GM19351 (cell line): ENCODE results near the gene SBNO2.
"Not testable (repeated sequence)": the region's sequence is repeated elsewhere in the genome, so short reads cannot be mapped to it uniquely, and the experiment has no call there.

Source experiments
- ATAC-seq: cut with Tn5 transposase; IDR thresholded peaks from one replicate; pipeline ENCODE4 v1.9.1; 2021; ENCODE audit warnings: mild to moderate bottlenecking, moderate library complexity; ENCODE audit not compliant: unreplicated experiment

Gene SBNO2

GRCh38 chr19:1122021-1122971, 51.8 kb downstream of the SBNO2 start:
- ATAC-seq: no peak

DNA sequence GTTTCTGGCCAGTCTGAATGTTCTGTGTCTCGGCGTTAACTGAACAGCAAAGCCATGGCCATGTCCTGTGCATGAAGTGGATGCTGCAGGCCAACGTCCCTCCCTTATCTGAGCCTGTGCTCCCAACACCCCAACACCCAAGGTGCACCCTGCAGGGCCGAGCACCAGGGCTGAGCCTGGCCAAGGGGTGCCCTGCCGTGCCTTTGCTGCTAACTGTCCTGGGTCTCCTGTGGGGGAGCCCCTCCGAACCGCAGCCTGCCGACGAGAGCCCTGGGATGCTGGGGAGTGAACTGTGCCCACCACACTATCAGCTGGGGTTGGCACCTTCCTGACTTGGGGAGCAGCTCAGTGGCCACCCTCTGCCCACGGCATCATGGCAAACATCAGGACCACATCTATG, 52.7 kb downstream of the SBNO2 start:
- ATAC-seq: no peak

DNA sequence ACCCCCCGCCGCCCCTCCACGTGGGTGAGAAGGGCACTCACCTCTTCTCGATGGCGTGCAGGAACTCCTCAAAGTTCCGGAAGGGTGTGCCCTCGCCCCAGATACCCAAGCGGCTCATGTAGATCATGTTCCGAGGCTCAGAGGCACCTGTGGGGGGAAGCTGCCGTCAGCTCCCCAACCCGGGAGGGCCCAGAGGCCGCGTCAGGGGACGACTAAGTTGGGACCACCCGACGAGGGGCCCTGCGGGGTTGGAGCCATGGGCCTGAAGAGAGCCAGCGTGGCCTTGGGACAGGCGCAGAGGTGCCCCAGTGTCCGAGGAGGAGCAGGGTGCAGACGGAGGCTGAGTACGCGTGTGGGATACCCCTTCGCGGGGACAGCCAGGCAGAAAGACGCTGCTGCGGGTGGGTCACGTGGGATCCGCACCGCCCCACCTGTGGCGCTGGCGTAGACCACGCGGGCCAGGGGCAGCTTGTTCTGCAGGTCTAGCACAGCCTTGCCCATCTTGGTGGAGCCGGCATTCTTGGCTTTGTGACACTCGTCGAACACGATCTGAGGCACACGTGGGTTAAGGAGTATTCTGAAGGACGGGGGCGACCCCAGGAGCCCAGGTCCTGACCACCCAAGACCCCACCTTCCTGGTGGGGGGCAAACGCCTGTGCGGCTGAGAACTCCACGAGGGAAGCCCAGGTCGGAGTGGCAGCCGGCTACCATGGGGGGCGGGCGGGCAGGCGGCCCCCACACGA, 54.4 kb downstream of the SBNO2 start:
- no peak for ATAC-seq

DNA sequence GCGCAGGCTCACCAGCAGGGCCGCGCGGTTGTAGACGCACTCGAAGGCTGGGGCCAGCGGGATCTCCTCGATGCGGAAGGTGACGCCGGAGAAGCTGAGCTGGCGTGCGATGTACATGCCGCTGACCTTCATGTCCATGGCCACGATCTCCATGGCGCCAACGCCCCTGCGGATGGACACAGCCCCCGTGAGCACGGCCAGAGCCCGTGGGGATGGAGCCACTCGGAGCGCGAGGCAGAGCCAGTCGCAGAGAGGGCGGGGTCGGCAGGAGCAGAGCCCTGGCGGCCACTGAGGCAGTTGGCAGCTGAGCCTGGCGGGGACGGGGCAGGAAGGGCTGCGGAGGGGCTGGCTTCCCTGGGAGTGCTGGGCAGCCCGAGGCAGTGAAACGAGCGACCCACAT, 55.1 kb downstream of the SBNO2 start:
- no peak for ATAC-seq

DNA sequence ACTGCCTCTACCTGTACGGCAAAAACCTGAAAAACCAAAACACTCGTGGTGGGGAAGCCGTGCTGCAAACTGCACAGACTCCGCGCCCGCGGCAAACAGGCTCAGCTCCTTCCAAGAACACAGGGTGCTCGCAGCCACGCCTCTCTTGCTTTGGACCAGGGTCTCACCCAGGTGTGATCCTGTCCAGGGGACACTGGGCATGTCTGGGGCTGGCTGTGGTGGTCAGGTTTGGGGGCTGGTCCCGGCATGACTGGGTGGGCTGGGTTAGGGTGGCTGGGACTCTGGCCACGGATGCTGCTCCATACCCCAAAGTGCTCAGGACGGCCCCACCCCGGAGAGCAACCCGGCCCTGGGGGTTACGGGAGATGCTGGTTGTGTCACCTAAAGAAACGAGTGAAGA, 56.4 kb downstream of the SBNO2 start:
- no peak for ATAC-seq

DNA sequence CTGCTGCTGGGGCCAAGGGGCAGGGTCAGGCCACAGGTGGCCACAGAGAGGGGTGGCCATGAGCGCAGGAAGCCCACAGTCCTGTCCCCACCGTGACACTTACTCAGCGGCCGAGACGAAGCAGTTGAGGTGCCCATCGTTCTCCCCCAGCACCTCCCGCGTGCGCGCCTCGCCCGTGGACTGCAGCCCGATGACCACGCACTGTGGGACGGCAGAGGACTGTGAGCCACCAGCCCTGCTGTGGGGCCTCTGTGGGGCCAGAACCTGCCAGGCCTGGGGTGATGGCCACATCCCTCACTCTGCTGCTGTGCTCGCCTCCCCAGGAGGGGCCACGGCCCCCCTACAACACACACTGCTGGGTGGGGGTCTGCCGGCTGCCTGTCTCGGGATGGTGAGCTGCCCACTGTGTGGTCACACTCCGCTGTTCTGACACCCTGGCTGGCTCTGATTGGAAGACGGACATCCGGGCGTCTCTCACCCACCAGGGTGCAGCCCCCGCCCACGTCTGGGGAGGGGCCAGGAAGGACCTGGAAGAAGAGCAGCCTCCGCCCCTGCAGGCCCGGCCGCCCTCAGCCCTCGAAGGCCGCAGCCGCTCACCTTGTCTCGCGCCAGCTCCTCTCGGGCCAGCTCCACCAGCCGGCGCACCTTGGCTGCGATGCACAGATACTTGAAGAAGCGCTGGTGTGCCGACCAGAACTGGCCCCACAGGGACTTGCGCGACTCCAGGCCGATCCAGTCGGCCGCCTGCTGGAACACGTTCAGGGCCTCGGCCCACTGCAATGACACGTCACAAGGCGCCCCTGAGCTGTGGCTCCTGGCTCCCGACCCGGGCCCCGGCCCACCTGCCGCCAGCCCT, 57.1 kb downstream of the SBNO2 start:
- no peak for ATAC-seq

DNA sequence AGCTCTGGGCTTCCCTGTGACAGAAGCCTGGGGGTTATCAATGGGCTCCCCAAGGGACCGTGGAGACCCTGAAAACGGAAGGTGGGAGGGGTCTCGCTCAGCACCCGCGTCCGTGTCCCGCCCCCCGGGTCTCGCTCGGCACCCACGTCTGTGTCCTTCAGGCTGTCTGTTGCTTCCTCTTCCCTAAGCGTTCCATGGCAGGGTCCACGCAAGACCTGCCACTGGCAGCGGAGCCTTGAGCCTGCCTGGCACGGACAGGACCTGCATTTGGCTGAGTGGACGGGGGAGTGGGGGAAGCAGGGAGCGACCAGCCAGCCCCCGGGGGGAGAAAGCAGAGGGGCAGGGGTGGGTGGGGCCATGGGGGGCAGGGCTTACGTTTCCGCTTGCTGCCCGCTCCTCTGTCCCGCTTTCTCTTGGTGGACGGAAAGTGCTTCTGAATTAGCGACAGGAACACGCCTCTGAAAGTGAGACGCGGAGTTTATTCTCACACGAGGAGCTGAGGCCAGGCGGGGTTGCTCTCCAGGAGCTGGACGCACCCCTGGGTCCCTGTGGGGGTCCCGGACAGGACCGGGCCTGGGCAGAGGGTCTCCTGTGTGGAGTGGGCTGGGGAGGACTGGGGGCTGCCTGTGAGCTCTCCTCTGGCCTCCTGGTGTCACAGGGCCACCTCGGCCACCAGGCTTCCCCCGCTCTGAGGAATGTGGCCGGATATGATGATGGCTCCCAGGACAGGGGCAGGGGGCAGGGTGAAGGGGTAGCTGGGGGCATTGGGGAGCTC, 58.2 kb downstream of the SBNO2 start:
- ATAC-seq: no peak

DNA sequence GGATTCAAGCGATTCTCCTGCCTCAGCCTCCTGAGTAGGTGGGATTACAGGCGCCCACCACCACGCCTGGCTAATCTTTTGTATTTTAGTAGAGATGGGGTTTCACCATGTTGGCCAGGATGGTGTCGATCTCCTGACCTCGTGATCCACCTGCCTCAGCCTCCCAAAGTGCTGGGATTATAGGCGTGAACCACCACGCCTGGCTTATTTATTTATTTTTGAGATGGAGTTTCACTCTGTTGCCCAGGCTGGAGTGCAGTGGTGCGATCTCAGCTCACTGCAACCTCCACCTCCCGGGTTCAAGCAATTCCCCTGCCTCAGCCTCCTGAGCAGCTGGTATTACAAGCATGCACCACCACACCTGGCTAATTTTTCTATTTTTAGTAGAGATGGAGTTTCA, 59.3 kb downstream of the SBNO2 start:
- not testable (repeated sequence) for ATAC-seq

GRCh38 chr19:1113986-1114483, 60.0 kb downstream of the SBNO2 start:
- ATAC-seq: no peak

DNA sequence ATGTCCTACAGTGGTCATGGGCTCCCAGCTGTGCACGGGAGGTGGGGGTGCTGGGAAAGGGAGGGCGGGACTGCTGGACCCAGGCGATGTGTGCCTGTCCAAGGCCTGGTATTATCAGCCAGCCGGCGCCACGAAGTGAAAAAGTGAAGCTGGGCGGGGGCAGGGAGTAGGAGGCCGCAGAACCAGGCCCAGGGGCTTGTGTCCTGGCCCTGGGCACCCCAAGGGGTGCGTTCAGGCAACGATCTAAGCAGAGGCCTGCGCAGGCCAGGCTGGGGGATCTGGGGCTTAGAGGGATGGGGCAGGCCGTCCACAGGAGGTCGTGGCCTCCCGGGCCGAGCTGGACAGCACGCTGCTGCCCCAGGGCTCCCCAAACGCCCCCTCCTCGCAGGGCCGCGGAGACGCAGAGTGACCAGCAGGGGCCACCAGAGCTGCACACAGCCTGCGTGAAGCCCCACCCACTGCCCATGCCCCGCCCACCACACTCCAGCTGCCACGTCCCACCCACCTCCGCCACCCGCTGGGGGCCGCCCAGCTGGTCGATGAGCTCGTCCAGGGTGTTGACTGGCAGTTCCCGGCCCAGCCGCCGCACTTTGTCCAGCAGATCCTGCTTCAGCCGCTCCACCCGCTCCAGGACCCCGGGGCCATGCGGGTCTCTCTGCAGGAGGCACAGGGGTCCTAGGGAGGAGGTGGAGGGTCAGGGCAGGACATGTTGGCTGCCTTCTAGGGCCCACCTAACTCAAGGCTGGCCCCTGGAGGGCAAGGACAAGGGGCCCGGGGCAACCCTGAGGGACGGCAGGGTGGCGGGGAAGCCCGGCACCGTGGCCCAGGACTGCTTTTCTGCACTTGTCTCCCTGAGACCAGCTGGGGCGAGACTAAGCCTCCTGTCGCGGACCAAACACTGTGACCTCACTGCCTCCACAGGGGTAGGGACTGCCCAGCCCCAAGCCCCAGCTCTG, 60.8 kb downstream of the SBNO2 start:
- ATAC-seq: no peak

DNA sequence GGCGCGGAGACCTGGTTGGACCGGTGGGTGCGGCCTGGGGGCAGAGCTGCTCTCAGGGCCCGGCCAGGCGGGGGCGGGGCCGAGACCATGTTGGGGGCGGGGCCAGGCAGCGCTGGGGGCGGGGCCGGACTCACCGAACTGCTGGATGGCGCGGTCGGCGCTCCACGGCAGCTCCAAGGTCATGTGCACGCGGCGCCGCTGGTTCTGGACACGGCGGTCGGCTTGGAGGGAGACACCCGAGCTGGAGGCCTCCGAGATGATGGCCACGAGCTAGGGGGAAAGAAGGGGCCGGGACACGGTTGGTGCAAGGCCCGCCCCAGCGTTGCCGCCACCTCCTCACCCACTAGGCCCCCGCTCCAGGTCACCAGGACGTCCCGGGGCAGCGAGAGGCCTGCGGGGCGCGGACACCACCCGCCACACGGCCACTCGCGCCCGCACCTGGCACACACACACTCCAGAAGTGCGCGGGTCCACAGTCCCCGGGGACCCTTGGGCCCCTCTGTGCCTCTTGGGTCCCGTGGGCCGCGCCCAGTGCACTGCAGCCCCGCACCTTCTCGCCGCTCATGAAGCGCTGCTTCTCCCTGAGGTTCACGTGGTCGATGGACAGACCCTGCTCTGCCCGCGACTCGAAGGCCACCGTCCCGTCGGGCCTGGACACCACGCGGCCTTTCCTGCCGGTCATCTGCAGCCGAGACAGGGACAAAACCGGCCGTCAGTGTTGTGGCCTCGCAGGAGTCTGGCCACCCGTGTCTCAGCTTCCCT, 61.6 kb downstream of the SBNO2 start:
- no peak for ATAC-seq

- no peak for ATAC-seq
Measured at GRCh38 chr19:1111641-1112267, 62.3 kb downstream of the SBNO2 start.

- ATAC-seq: no peak
Measured at GRCh38 chr19:1110809-1111640, 63.0 kb downstream of the SBNO2 start.

GRCh38 chr19:1109697-1110671, 64.1 kb downstream of the SBNO2 start:
- no peak for ATAC-seq

DNA sequence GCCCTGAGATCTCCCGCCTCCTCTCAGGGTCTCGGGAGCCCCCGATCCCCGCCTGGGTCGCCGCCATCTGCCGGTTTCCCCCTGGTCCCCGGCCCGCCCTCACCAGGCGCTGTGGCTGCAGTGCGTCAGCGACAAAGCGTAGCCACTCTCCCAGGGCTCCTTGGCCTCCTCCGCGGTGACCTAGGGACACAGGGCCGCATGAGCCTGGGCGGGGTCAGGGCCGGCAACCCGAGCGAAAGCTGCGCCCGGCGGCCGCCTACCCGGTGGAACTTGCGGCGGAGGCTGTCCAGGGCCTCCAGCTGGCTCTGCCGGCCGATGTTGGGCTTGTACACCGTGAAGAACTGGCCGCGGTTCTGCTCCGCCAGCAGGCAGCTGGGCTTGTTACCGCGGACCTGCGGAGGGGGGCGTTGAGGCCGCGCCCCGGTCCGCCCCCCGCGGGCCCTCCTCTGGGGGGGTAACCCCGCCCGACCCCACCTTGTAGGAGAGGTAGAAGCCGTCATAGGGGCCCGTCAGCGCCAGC, 65.0 kb downstream of the SBNO2 start:
- ATAC-seq: no peak
